ENCODE data around the gene MACROD2. TPM values are rescaled to one million over a fixed set of nuclear protein-coding genes. Genes with fewer than 3 reads are reported as not detected.

Gene MACROD2
- total and polyA plus RNA-seq, 9 donors: 3.7 to 25.5 (median 7.8) TPM

DNA sequence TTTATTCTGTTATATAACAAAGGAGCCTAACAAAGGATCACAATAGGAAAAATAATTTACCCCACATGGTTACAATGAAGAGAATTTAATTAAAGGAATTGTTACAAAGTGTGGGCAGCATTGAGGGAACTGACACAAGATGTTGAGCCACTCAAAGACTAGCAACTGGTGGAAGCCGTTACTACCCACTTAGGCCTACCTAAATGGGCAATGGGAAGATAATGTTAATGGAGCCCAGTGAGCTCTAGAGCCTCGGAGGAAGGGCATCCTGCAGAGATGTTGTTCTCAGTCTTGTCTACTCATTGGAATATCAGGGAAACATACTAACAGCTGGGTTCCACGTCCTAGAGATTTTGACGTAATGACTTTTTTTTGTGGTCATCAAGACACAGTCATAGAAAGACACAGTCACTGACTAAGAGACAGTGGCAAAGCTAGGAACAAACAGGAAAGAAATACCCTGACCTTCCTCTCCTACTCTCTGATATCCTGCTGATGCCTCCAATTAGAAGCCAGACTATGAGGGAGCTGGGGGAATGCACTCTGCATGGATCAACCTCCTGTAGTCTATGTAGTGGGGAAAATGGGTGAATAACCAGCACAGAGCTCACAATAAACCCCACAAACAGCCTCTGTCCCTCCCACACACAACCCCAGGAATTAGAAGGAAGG lies 865.8 kb downstream of the MACROD2 start:
- intact Hi-C loops (cut with DNase I): no loop called here
- no peak overlapping the region for H3K27ac ChIP-seq
- no peaks in the 10 kb centered on the region for H3K36me3 ChIP-seq
- H3K4me3 ChIP-seq: no peak overlapping the region
- no peak for DNase-seq
- no peaks in the 10 kb centered on the region for H3K27me3 ChIP-seq
- 93 to 97% (median 96%) methylated on average over 4 of the region's 4 CpGs for WGBS, 3 donors
- TF ChIP-seq POLR2A (IDR thresholded peaks at IDR 0.05) (no peak), EP300 (IDR thresholded peaks at IDR 0.05) (no peak)
- TF ChIP-seq, protein P1, sequence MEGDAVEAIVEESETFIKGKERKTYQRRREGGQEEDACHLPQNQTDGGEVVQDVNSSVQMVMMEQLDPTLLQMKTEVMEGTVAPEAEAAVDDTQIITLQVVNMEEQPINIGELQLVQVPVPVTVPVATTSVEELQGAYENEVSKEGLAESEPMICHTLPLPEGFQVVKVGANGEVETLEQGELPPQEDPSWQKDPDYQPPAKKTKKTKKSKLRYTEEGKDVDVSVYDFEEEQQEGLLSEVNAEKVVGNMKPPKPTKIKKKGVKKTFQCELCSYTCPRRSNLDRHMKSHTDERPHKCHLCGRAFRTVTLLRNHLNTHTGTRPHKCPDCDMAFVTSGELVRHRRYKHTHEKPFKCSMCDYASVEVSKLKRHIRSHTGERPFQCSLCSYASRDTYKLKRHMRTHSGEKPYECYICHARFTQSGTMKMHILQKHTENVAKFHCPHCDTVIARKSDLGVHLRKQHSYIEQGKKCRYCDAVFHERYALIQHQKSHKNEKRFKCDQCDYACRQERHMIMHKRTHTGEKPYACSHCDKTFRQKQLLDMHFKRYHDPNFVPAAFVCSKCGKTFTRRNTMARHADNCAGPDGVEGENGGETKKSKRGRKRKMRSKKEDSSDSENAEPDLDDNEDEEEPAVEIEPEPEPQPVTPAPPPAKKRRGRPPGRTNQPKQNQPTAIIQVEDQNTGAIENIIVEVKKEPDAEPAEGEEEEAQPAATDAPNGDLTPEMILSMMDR (IDR thresholded peaks at IDR 0.05): no peak
- H3K9me3 ChIP-seq: no peaks in the 10 kb centered on the region
- no peaks in the 10 kb centered on the region for H3K4me1 ChIP-seq (ENCODE audit: insufficient read depth)

DNA sequence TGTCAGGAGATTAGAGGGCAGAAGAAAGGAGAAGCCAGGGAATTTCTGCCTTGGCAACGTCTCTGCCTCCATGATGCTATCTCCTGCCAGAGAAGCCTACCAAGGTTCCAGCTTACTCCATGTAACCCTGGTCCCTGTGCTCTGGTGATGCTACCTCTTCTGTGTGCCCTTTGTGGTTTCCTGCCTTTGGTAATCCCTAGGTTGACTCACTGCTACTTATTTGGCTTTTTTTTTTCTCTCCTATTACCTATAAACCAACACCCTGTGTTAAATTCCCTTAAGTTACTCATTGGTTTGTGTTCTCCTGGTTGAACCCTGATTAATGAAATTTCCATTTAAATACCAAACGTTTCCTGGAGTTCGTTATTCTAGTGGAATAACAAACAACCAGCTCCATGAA lies 869.9 kb downstream of the MACROD2 start:
- no peak overlapping the region for H3K4me3 ChIP-seq
- no peak for DNase-seq

DNA sequence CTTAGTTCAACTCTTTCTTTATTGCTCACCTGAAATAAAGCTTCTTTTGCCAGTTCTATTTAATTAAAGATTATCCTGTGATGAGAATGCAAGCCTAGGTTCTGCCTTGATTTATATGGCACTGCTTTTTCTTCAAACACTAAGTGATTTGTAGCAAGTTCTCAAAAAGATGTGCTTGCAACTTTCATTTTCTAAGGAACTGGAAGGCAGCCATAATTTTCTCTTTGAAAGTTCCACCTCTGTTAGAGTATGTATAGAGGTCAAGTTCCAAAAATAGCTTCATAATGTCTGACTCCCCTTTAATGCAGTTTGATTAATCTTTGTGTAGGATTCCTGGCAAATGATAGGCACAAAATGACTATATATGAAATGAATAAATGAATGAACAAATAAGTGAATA lies 870.4 kb downstream of the MACROD2 start:
- Histone ChIP-seq H3K4me3 (no peak overlapping the region), H3K4me1 (ENCODE audit: insufficient read depth) (no peaks in the 10 kb centered on the region), H3K27ac (no peak overlapping the region), H3K27me3 (no peaks in the 10 kb centered on the region), H3K36me3 (no peaks in the 10 kb centered on the region), H3K9me3 (no peaks in the 10 kb centered on the region)
- DNase-seq: no peak
- TF ChIP-seq, protein P1 (IDR thresholded peaks at IDR 0.05): no peak
- TF ChIP-seq EP300 (IDR thresholded peaks at IDR 0.05) (no peak), POLR2A (IDR thresholded peaks at IDR 0.05) (no peak)
- intact Hi-C loops (cut with DNase I): no loop called here

More for the DNA sequence above, 869.9 kb downstream of the MACROD2 start:
- no peak for TF ChIP-seq POLR2A (IDR thresholded peaks at IDR 0.05)
- TF ChIP-seq EP300 (IDR thresholded peaks at IDR 0.05): no peak
- TF ChIP-seq, protein P1 (IDR thresholded peaks at IDR 0.05): no peak
- H3K4me1 ChIP-seq (ENCODE audit: insufficient read depth): no peaks in the 10 kb centered on the region
- WGBS, 3 donors: 66 to 74% (median 71%) methylated on average over 3 of the region's 3 CpGs
- intact Hi-C loops (cut with DNase I): no loop called here
- H3K27me3 ChIP-seq: no peaks in the 10 kb centered on the region
- no peaks in the 10 kb centered on the region for H3K9me3 ChIP-seq
- no peak overlapping the region for H3K27ac ChIP-seq
- no peaks in the 10 kb centered on the region for H3K36me3 ChIP-seq

DNA sequence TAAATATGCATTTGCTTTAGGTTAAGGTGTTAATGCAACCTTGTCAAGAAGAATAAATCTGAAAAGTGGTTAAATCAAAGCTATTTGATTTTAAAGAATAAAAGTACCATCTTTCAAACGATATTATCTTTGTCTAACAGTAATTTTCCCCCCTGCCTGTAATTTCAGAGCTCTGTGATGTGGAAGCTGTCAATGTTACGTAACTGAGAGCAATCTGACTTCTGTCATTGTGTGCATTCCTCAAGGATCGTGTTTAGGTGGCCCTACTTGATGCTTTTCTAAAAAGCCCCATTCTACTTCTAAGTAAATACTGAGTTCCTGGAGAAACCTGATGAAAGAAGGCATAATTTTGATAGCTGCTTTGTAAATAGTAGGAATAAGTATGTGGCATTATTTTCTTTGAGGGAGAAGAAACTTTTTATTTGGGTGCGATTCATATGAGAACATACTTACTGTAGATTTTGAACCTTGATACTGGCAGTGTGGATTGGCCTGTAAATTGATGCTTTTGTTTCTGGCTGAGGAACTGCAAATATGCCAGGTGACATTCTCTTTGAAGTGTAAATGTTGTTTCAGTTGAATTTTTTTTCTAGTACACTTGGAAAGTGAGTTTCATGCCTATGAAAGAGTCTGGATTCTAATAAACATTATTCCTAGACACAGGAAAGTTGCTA lies 871.7 kb downstream of the MACROD2 start:
- no peak for DNase-seq
- H3K4me1 ChIP-seq (ENCODE audit: insufficient read depth): no peaks in the 10 kb centered on the region
- H3K4me3 ChIP-seq: no peak overlapping the region
- 63 to 72% (median 66%) methylated on average over 4 of the region's 4 CpGs for WGBS, 3 donors
- TF ChIP-seq POLR2A (IDR thresholded peaks at IDR 0.05): no peak
- TF ChIP-seq EP300 (IDR thresholded peaks at IDR 0.05): no peak
- TF ChIP-seq, protein P1 (IDR thresholded peaks at IDR 0.05): no peak
- no peaks in the 10 kb centered on the region for H3K36me3 ChIP-seq
- no peaks in the 10 kb centered on the region for H3K27me3 ChIP-seq
- intact Hi-C loops (cut with DNase I): no loop called here
- H3K27ac ChIP-seq: no peak overlapping the region
- H3K9me3 ChIP-seq: no peaks in the 10 kb centered on the region

All from ovary (tissue), 9 donors.